Measurements from ENCODE around the gene KCNIP4.

DNA sequence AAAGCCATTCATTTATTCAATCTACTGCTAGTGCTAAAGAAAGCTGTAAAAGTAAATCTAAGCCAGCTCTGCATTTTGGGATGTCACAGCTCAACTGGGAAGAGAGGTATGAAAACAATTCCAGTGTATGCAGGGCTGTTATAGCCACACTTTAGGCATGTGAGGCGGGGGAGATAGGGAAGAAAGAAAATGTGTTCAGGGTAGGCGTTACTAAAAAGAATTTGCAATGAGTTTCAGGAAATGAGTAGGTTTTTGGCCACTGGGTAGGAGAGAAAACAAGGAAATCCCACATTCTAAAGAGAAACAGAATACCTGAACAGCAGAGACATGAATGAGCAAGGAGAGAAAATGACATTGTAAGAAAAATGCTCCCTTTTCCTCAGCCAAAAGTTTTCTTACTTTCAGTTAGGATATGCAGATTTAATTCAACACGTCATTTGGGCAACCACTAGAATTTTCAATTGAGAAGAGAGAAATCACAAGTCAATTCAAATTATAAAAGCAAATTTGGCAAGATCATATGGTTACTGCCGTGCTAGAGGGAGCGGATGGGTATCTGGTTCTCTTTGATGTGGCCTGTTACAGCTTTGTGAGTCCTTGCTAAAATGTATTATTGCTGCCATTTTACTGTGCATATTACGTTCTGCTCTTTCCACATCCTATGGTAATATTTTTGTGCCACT, 226.3 kb downstream of the KCNIP4 start:
- no peak for TF ChIP-seq CTCF (conservative IDR thresholded peaks at IDR 0.05)
- TF ChIP-seq EZH2 (IDR thresholded peaks at IDR 0.05; ENCODE audit: low read depth): no peak
